ENCODE results near the gene SCN8A.
"Not testable (repeated sequence)": the region's sequence is repeated elsewhere in the genome, so short reads cannot be mapped to it uniquely, and the experiment has no call there.

SCN8A gene

GRCh38 chr12:51591016-51591901, at the start of gene SCN8A:
Gene SCN8A, plus strand, starts transcription at chr12:51591233. Its CDS starts 71,585 bp downstream, at chr12:51662818.
- Histone ChIP-seq H3K4me1 (ENCODE audit: control insufficient read depth, insufficient read depth, low read length) (peaks cover 18% of the 10 kb centered on the region), H3K9ac (ENCODE audit: low read length) (peak within 1 kb of the TSS; percentile 95), H3K4me3 (ENCODE audit: low read length) (peak within 1 kb of the TSS; percentile 94), H3K9me3 (ENCODE audit: control insufficient read depth, low read length) (no peaks in the 10 kb centered on the region), H3K27me3 (replicated peaks; ENCODE audit: control insufficient read depth, insufficient read depth, low read length) (no peaks in the 10 kb centered on the region), H3K36me3 (ENCODE audit: control insufficient read depth, insufficient read depth, low read length, severe bottlenecking) (no peaks in the 10 kb centered on the region)
- DNase-seq (ENCODE audit: low read depth): peak; percentile 87

- Histone ChIP-seq H3K27me3 (replicated peaks; ENCODE audit: control insufficient read depth, insufficient read depth, low read length) (peaks cover 3% of the 10 kb centered on the region), H3K9me3 (ENCODE audit: control insufficient read depth, low read length) (no peaks in the 10 kb centered on the region), H3K9ac (ENCODE audit: low read length) (no peak overlapping the region), H3K4me3 (ENCODE audit: low read length) (no peak overlapping the region), H3K36me3 (ENCODE audit: control insufficient read depth, insufficient read depth, low read length, severe bottlenecking) (no peaks in the 10 kb centered on the region), H3K4me1 (ENCODE audit: control insufficient read depth, insufficient read depth, low read length) (no peaks in the 10 kb centered on the region)
- DNase-seq (ENCODE audit: low read depth): no peak
These were observed 44.9 kb upstream of the SCN8A start for GRCh38 chr12:51546097-51546496.

- H3K27me3 ChIP-seq (replicated peaks; ENCODE audit: control insufficient read depth, insufficient read depth, low read length): peaks cover 3% of the 10 kb centered on the region
- no peaks in the 10 kb centered on the region for H3K36me3 ChIP-seq (ENCODE audit: control insufficient read depth, insufficient read depth, low read length, severe bottlenecking)
- H3K4me1 ChIP-seq (ENCODE audit: control insufficient read depth, insufficient read depth, low read length): no peaks in the 10 kb centered on the region
- no peaks in the 10 kb centered on the region for H3K9me3 ChIP-seq (ENCODE audit: control insufficient read depth, low read length)
- no peak for DNase-seq (ENCODE audit: low read depth)
- H3K4me3 ChIP-seq (ENCODE audit: low read length): no peak overlapping the region
- H3K9ac ChIP-seq (ENCODE audit: low read length): no peak overlapping the region
These were observed 43.4 kb upstream of the SCN8A start for GRCh38 chr12:51547606-51548005.

- peaks cover 2% of the 10 kb centered on the region for H3K9me3 ChIP-seq (ENCODE audit: control insufficient read depth, low read length)
- no peak for DNase-seq (ENCODE audit: low read depth)
- no peak overlapping the region for H3K4me3 ChIP-seq (ENCODE audit: low read length)
- no peaks in the 10 kb centered on the region for H3K36me3 ChIP-seq (ENCODE audit: control insufficient read depth, insufficient read depth, low read length, severe bottlenecking)
- H3K4me1 ChIP-seq (ENCODE audit: control insufficient read depth, insufficient read depth, low read length): no peaks in the 10 kb centered on the region
- peaks cover 3% of the 10 kb centered on the region for H3K27me3 ChIP-seq (replicated peaks; ENCODE audit: control insufficient read depth, insufficient read depth, low read length)
- no peak overlapping the region for H3K9ac ChIP-seq (ENCODE audit: low read length)
These were observed 42.8 kb upstream of the SCN8A start for GRCh38 chr12:51548241-51548640.

GRCh38 chr12:51549637-51550036, 41.4 kb upstream of the SCN8A start:
- H3K4me3 ChIP-seq (ENCODE audit: low read length): no peak overlapping the region
- H3K9ac ChIP-seq (ENCODE audit: low read length): no peak overlapping the region
- peak; percentile 40 for DNase-seq (ENCODE audit: low read depth)
- peaks cover 3% of the 10 kb centered on the region for H3K27me3 ChIP-seq (replicated peaks; ENCODE audit: control insufficient read depth, insufficient read depth, low read length)
- no peaks in the 10 kb centered on the region for H3K36me3 ChIP-seq (ENCODE audit: control insufficient read depth, insufficient read depth, low read length, severe bottlenecking)
- H3K9me3 ChIP-seq (ENCODE audit: control insufficient read depth, low read length): peaks cover 12% of the 10 kb centered on the region
- no peaks in the 10 kb centered on the region for H3K4me1 ChIP-seq (ENCODE audit: control insufficient read depth, insufficient read depth, low read length)

- not testable (repeated sequence) for DNase-seq (ENCODE audit: low read depth); H3K36me3 ChIP-seq (ENCODE audit: control insufficient read depth, insufficient read depth, low read length, severe bottlenecking); H3K4me1 ChIP-seq (ENCODE audit: control insufficient read depth, insufficient read depth, low read length); H3K9me3 ChIP-seq (ENCODE audit: control insufficient read depth, low read length); H3K27me3 ChIP-seq (replicated peaks; ENCODE audit: control insufficient read depth, insufficient read depth, low read length); H3K9ac ChIP-seq (ENCODE audit: low read length); H3K4me3 ChIP-seq (ENCODE audit: low read length)
These were observed 22.6 kb upstream of the SCN8A start for GRCh38 chr12:51568271-51569032.

- no peak for DNase-seq (ENCODE audit: low read depth)
- H3K4me1 ChIP-seq (ENCODE audit: control insufficient read depth, insufficient read depth, low read length): no peaks in the 10 kb centered on the region
- H3K9ac ChIP-seq (ENCODE audit: low read length): no peak overlapping the region
- H3K9me3 ChIP-seq (ENCODE audit: control insufficient read depth, low read length): peaks cover 3% of the 10 kb centered on the region
- H3K27me3 ChIP-seq (replicated peaks; ENCODE audit: control insufficient read depth, insufficient read depth, low read length): no peaks in the 10 kb centered on the region
- no peak overlapping the region for H3K4me3 ChIP-seq (ENCODE audit: low read length)
- no peaks in the 10 kb centered on the region for H3K36me3 ChIP-seq (ENCODE audit: control insufficient read depth, insufficient read depth, low read length, severe bottlenecking)
These were observed 11.6 kb upstream of the SCN8A start for GRCh38 chr12:51579321-51579850.

GRCh38 chr12:51589060-51589459, 2.0 kb upstream of the SCN8A start:
- Histone ChIP-seq H3K36me3 (ENCODE audit: control insufficient read depth, insufficient read depth, low read length, severe bottlenecking) (no peaks in the 10 kb centered on the region), H3K4me1 (ENCODE audit: control insufficient read depth, insufficient read depth, low read length) (peaks cover 16% of the 10 kb centered on the region), H3K4me3 (ENCODE audit: low read length) (no peak overlapping the region), H3K27me3 (replicated peaks; ENCODE audit: control insufficient read depth, insufficient read depth, low read length) (no peaks in the 10 kb centered on the region), H3K9me3 (ENCODE audit: control insufficient read depth, low read length) (no peaks in the 10 kb centered on the region), H3K9ac (ENCODE audit: low read length) (no peak overlapping the region)
- no peak for DNase-seq (ENCODE audit: low read depth)

GRCh38 chr12:51589557-51590176, 1.4 kb upstream of the SCN8A start:
- Histone ChIP-seq H3K9me3 (ENCODE audit: control insufficient read depth, low read length) (no peaks in the 10 kb centered on the region), H3K27me3 (replicated peaks; ENCODE audit: control insufficient read depth, insufficient read depth, low read length) (no peaks in the 10 kb centered on the region), H3K36me3 (ENCODE audit: control insufficient read depth, insufficient read depth, low read length, severe bottlenecking) (no peaks in the 10 kb centered on the region), H3K4me3 (ENCODE audit: low read length) (peak overlapping the region; percentile 94), H3K9ac (ENCODE audit: low read length) (peak overlapping the region; percentile 86), H3K4me1 (ENCODE audit: control insufficient read depth, insufficient read depth, low read length) (peaks cover 18% of the 10 kb centered on the region)
- DNase-seq (ENCODE audit: low read depth): no peak

GRCh38 chr12:51590347-51591015, 552 bp upstream of the SCN8A start:
- Histone ChIP-seq H3K9ac (ENCODE audit: low read length) (peak overlapping the region; percentile 86), H3K4me1 (ENCODE audit: control insufficient read depth, insufficient read depth, low read length) (peaks cover 18% of the 10 kb centered on the region), H3K4me3 (ENCODE audit: low read length) (peak overlapping the region; percentile 94), H3K9me3 (ENCODE audit: control insufficient read depth, low read length) (no peaks in the 10 kb centered on the region), H3K27me3 (replicated peaks; ENCODE audit: control insufficient read depth, insufficient read depth, low read length) (no peaks in the 10 kb centered on the region), H3K36me3 (ENCODE audit: control insufficient read depth, insufficient read depth, low read length, severe bottlenecking) (no peaks in the 10 kb centered on the region)
- peak; percentile 96 for DNase-seq (ENCODE audit: low read depth)
